ENCODE results near the gene SEL1L.
"Not testable (repeated sequence)": the region's sequence is repeated elsewhere in the genome, so short reads cannot be mapped to it uniquely, and the experiment has no call there.

SEL1L gene

GRCh38 chr14:81550001-81550637, 16.5 kb upstream of the SEL1L start:
- DNase-seq (ENCODE audit: insufficient read length, low spot score), result no peak
- TF ChIP-seq CTCF (IDR thresholded peaks at IDR 0.05; ENCODE audit: insufficient read depth, missing control alignments), result no peak
- no peak for FAIRE-seq

- FAIRE-seq; DNase-seq (ENCODE audit: insufficient read length, low spot score): not testable (repeated sequence)
Observed at GRCh38 chr14:81541206-81541605, 7.6 kb upstream of the SEL1L start.

GRCh38 chr14:81537193-81537592, 3.5 kb upstream of the SEL1L start:
- FAIRE-seq, result no peak
- DNase-seq (ENCODE audit: insufficient read length, low spot score), result no peak
- TF ChIP-seq CTCF (IDR thresholded peaks at IDR 0.05; ENCODE audit: insufficient read depth, missing control alignments), result no peak

GRCh38 chr14:81536241-81536771, 2.7 kb upstream of the SEL1L start:
- no peak for FAIRE-seq
- TF ChIP-seq CTCF (IDR thresholded peaks at IDR 0.05; ENCODE audit: insufficient read depth, missing control alignments), result no peak
- DNase-seq (ENCODE audit: insufficient read length, low spot score), result no peak

- DNase-seq (ENCODE audit: insufficient read length, low spot score) (no peak), FAIRE-seq (no peak)
- TF ChIP-seq CTCF (IDR thresholded peaks at IDR 0.05; ENCODE audit: insufficient read depth, missing control alignments), result no peak
Observed at GRCh38 chr14:81535396-81536164, 1.9 kb upstream of the SEL1L start.

- FAIRE-seq (no peak), DNase-seq (ENCODE audit: insufficient read length, low spot score) (no peak)
- TF ChIP-seq CTCF (IDR thresholded peaks at IDR 0.05; ENCODE audit: insufficient read depth, missing control alignments), result no peak
Observed at GRCh38 chr14:81534510-81535074, 939 bp upstream of the SEL1L start.

GRCh38 chr14:81533212-81533535, 479 bp downstream of the SEL1L start:
- no peak for TF ChIP-seq CTCF (IDR thresholded peaks at IDR 0.05; ENCODE audit: insufficient read depth, missing control alignments)
- no peak for DNase-seq (ENCODE audit: insufficient read length, low spot score)
- no peak for FAIRE-seq

Measured in D721Med (cell line).